ENCODE data around the gene KLHL22. TPM values are rescaled to one million over a fixed set of nuclear protein-coding genes. Genes with fewer than 3 reads are reported as not detected.
A peak's percentile ranks its signal among the peaks of the same experiment; 100 is the strongest.
"Not testable (repeated sequence)": the region's sequence is repeated elsewhere in the genome, so short reads cannot be mapped to it uniquely, and the experiment has no call there.

Gene KLHL22
- polyA plus RNA-seq, 1 donor: 37.0 TPM

DNA sequence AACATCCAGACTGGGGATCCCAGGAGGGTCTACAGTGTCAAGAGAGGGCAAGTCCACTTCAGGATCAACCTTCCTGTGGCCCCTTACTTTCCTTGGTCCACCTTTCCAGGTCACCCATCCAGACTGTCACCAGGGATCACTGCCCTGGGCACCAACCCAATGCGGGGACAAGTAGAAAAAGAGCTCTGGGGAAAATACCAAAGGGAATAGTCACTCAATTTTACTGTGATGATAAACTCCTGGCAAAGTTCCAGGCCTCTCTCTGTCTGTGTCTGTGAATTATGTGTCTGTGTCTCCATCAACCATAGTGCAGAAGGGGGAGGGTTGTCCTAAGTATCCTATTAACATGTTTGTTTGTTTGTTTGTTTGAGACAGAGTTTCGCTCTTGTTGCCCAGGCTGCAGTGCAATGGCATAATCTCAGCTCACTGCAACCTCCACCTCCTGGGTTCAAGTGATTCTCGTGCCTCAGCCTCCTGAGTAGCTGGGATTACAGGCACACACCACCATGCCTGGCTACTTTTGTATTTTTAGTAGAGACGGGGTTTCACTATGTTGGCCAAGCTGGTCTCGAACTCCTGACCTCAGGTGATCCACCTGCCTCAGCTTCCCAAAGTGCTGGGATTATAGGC is 8.8 kb upstream of the KLHL22 start:
- DNase-seq: not testable (repeated sequence)

DNA sequence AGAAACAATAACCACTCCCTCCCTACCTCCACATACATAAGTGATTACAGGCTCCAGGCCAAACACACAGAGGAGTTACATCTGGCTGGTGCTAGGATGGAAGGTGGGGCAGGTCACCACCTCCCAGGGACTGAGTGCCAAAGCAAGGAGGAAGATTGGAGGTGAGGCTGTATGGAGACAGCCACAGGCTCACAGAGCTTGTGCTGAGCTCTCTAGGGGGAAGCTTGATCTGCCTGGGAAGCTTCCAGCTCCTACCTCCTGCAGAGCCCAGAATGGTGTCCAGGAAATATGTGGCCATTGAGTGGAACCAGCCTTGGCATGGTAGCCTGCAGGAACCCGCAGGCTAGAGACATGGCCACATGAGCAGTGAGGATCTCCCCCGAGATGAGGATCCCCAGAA is 8.2 kb upstream of the KLHL22 start:
- DNase-seq: no peak

DNA sequence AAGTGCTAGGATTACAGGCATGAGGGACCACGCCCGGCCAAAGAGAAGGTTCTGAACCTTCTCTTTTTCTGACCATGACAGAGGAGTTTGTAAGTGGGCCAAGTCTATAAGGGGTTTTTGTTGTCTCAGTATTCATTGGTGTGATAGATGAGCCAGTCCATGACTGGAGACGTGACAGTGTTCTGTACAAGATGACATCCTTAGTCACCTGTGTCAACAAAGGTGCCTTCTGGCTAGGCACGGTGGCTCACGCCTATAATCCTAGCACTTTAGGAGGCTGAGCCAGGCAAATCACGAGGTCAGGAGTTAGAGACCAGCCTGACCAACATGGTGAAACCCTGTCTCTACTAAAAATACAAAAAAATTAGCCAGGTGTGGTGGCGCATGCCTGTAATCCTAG is 4.2 kb upstream of the KLHL22 start:
- DNase-seq: no peak

DNA sequence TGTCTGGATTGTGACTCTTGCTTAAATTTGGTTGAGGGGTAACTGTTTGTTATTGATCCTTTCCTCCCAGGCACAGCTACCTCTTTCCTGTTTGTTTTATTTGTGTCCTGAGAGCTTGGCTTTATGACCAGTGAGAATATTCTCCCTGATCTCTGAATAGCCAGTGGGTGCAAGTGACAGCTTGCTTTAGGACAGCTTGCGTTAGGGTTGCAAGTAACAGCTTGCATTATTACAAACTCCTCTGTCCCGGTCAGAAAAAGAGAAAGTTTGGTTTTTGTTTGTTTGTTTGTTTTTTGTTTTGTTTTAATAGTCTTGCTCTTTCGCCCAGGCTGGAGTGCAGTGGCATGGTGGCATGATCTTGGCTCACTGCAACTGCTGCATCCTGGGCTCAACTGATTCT is 3.3 kb upstream of the KLHL22 start:
- DNase-seq: no peak

DNA sequence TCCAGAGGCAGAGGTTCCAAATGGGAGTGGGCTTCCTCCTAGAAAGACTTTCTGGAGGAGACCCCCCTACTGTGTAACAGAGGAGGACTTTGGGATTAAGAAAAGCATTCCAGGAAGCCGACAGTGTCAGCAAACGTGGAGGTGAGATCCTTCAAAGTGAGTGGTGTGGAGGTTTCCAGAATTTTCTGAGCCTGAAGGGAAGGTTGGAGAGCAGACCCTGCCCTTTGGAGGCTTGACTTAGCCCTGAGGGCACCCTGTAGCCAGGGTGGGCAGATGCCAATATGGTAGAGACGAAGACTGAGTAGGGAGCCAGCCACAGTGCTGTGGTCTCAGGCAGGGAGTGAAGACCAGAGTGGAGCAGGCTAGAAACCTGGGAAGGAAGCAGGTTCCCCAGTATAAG is 1.8 kb upstream of the KLHL22 start:
- no peak for DNase-seq

DNA sequence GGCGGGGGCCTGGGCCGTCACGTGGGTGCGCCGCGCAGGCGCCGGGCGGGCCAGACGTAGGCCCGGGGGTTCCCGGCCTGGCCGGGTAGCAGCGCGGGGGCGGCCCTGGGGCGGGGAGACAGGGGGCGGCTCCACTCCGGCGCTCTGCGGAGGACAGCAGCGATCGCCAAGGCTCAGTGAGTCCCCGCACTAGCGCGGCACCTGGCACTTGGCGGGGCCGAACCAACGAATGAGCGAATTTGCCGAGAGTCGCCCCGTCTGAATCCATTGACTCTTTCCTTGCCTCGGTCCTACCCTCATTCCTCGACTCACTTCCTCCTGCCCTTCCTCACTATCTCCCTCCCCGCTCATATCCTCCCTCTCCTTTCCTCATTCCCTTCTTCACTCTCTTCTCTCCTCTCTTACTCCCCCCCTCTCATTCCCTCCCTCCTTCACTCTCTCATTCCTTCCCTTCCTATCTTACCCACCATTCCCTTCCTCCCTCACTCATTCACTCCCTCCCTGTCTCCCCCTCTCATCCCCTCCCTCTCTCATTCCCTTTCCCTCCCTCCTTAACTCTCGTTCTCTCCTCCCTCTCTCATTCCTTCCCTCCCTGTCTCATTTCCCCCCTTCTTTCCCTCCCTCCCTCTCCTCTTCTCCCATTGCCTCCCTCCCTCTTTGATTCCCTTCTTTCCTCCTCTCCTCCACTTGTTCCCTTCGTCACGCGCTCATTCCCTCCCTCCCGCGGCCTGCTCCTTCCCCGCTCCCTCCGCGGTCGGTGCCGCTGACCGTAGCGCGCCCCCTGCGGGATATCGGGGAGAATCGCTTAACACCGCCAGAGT is 476 bp upstream of the KLHL22 start:
- peak; percentile 92 for DNase-seq

DNA sequence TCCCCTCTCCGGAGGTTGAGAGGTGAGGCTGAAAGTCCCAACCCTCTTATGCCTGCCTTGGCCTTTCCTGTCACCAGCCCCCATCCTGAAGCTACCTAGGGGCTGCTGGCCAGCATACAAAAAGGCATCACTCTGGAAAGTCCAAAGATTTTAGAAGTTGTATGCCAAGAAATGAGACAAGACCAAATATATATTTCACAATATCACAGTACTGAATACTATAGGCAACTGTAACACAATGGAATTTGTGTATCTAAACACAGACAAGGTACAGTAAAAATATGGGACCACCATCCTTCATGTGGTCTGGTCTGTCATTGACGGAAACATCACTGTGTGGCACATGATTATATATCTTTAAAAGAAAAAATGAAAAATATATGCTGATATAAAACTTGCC is 4.2 kb downstream of the KLHL22 start:
- no peak for DNase-seq

DNA sequence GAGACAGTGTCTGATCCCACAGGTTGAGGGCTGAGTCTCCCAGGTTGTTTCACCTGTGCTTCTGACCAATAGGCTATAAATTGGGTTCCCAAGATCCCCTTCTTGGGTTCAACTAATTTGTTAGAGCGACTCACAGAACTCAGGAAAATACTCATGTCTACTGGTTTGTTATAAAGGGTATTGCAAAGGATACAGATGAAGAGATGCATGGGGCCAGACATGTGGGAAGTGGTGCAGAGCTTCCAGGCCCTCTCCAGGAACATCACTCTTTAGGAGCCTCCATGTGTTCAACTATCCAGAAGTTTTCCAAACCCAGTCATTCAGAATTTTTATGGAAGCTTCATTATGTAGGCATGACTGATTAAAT is 4.7 kb downstream of the KLHL22 start:
- DNase-seq: no peak

DNA sequence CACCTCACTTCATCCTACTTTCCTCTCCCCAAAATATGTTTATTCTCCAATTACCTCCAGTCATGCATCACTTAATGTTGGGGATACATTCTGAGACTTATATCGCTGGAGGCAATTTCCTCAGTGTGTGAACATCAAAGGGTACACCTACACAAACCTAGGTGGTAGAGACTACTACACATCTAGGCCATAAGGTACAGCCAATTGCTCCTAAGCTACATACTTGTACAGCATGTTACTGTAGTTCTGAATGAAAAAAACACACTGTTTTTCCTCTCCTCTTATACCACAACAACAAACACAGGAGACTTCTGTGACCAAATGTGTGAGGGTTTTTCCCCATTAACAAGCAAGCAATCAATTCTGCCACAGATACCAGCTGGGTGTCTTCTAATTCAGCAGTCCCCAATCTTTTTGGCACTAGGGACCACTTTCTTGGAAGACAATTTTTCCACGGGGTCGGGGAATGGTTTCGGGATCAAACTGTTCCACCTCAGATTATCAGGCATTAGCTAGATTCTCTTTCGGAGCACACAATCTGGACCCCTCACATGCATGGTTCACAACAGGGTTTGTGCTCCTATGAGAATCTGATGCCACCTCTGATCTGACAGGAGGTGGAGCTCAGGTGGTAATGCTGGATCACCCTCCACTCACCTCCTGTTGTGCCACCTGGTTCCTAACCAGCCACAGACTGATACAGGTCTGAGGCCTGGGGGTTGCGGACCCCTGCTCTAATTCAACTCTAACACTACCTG is 5.2 kb downstream of the KLHL22 start:
- DNase-seq: no peak

DNA sequence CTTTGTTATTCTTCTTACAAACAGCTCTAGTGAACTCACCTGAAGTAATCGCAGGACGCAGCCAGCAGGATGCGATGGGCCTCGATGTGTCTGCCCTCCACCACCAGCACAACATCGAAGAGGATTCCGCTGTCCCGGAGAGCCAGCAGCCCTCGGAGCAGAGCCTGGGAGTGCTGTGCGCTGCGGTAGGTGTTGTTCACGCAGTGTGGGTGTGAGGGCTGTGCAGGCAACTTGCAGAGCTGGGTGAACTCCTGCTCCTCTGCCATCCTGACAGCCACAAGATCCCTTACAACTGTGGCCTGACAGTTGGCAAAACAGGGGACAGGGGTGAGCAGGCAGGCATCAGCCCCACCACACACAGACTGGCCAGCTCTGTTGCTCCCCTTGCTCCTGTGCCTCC is 6.6 kb downstream of the KLHL22 start:
- DNase-seq: no peak

DNA sequence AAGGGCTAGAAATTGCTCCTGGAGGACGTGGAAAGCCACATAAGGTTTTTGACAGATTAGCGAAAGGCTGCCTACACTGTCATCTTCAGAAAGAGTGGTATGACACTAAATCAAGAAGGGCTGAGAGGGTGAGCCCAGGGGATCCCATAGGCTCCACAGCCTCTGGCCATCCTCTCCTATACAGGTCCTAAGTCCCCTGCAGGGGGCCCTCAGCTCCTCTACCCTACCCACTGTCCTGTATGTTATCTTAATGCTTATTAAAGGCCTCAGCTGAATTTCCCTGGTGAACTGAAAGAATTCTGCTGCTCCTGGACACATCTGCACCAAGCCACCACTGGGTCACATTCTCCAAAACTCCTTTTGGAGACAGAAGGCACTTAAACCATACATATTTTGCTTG is 7.9 kb downstream of the KLHL22 start:
- no peak for DNase-seq

DNA sequence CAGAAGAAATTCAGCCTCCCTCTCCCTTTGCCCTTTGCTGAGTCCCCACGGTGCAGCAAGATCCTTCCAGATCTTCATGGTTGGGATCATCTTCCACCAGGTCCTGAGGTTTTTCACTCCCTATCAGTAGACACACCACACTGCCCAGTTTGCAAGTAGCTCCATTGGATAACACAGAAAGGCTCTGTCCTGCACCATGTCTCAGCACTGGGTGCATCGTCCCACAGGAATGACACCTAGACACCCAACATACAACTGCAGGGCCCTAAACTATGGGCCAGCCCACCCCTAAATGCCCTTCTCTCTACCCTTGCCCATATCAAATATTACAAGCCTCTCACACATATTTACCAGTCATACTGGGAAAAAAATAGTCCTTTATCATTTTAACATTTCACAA is 9.4 kb downstream of the KLHL22 start:
- DNase-seq: no peak

DNA sequence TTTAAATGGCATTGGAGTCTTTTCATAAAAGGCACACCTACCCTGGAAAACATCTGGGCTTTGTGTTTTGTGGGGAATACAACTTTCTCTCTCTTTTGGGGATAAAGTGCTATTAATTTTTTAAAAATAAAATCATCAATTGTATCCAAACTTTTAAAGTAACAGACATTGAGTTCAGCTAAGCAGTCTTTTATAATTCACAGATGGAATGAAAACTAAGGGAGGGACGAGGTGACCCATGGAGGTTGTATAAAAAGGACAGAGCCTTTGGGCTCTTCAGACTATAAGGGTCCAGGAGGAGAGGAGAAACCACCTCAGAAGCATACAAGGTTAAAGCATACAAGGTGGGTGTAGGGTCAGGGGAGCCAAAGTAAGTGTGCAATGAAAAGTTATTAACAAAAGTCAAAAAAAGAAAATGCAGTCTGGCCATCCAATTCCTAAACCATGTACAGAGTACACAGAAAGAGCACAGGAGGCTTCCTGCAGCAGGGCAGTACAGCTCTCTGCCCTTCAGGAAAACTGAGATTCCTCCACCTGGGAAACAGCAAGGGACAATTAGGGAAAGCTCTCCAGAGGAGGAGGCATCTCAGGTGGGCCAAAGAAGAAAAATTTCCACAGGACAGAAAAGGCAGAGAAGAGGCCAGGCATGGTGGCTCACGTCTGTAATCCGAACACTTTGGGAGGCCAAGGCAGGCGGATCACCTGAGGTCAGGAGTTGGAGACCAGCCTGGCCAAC is 10.5 kb downstream of the KLHL22 start:
- no peak for DNase-seq

DNA sequence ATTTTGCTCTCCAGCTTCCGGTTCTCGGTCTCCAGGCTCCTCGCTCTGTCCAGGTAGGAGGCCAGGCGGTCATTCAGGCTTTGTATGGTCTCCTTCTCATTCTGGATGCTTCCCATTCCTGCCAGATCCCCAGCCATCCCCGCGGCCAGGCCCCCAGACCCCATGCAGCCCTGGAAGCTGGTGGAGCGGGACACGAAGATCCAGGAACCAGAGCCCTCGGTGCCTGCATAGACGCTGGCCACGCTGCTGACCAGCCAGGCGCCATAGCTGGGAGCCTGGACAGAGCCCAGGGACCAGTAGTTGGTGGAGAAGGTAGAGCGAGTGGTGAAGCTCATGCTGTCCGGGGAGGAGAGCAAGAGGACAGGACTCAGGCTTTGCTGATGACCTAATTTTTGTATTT is 11.8 kb downstream of the KLHL22 start:
- DNase-seq: no peak

DNA sequence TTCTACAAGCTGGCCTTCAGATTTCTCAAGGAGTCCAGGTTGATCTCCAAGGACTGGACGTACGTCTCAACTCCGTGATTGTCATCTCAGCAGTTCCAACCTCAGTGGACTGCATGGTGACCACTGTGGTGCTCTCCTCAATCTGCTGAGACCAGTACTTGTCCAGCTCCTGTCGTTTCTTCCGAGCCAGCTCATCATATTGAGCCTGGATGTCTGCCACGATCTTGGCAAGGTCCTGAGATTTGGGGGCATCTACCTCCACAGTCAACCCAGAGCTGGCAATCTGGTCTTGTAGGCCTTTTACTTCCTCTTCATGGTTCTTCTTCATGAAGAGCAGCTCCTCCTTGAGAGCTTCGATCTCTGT is 12.5 kb downstream of the KLHL22 start:
- not testable (repeated sequence) for DNase-seq

DNA sequence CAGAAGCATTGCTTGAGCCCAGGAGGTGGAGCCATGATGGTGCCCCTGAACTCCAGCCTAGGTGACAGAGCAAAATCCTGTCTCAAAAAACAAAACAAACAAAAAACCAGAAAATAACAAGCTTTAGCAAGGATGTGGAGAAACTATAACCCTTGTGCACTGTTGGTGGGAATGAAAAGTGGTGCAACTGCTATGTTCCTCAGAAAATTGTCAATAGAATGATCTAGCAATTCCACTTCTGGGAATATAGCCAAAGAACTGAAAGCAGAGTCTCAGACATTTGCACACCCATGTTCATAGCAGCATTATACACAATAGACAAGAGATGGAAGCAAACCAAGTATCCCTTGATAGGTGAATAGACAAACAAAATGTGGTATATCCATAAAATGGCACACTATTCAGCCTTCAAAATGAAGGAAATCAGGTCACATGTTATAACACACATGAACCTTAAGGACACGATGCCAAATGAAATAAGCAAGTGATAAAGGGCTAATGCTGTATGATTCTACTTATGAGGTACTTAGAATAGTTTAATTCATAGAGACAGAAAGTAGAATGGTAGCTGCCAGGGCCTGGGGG is 15.9 kb downstream of the KLHL22 start:
- no peak for DNase-seq

DNA sequence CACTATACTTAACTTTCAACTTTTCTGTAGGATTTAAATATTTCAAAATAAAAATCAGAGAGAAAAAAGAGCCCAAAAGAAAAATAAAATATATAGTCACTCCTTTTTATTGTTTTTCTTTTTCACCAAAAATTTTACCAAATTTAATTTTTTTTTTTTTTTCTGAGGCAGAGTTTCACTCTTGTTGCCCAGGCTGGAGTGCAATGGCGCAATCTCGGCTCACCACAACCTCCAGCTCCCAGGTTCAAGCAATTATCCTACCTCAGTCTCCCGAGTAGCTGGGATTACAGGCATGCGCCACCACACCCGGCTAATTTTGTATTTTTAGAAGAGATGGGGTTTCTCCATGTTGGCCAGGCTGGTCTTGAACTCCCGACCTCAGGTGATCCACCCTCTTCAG is 17.5 kb downstream of the KLHL22 start:
- not testable (repeated sequence) for DNase-seq

DNA sequence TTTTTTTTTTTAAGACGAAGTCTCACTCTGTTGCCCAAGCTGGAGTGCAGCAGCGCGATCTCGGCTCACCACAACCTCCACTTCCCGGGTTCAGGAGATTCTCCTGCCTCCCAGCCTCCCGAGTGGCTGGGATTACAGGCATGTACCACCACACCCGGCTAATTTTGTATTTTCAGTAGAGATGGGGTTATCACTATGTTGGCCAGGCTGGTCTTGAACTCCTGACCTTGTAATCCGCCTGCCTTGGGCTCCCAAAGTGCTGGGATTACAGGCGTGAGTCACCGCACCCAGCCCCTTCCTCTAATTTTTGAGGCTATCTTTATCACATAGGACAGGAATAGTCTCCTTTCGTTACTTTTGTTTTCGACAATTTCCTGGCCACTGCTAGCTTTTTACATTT is 20.0 kb downstream of the KLHL22 start:
- not testable (repeated sequence) for DNase-seq

DNA sequence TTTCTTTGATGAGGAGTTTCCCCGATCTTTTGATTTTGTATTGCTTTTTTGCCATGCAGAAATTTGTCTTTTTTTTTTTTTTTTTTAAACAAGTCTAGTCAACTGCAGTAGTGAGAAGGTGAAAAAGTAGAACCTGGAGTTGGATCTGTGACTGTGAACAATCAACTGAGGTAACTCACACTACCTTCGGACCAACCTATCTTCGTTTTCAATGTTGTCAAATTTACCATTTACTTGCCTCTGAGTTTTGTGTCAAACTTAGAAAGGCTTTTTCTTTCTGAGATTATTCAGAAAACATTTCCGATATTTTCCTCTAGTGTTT is 20.5 kb downstream of the KLHL22 start:
- DNase-seq: no peak

DNA sequence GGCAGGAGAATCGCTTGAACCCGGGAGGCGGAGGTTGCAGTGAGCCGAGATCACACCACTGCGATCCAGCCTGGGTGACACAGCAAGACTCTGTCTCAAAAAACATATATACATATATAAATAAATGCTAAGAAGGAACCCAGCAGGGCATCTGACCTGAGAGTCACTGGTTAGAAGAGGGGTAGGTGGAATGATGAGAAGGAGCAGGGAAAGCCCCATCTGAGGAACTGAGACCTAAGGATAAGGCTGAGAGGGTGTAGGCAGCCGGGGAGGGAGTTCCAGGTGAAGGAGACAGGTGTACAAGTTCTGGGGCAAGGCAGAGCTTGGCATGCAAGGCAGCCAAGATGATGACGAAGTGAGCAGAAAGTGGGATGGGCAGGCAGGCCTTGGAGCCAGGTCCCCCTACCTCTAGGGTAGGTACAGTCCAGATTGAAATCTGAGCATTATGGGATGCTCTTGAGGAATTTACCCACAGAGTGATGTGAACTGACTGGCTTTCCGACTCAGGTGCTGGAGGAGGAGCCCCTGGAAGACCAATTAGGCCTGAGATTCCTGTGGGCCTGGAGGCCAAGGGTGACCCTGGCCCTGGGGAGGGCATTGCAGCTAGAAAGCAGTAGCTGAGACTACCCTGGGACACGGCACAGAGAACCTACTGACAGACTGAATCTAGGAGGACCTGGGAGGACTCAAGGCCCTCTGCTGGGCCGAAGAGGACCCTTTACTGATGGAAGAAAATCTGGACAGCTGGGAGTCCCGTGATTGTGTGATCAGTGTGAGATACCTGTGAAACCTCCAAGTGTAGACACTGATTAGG is 22.8 kb downstream of the KLHL22 start:
- DNase-seq: no peak

DNA sequence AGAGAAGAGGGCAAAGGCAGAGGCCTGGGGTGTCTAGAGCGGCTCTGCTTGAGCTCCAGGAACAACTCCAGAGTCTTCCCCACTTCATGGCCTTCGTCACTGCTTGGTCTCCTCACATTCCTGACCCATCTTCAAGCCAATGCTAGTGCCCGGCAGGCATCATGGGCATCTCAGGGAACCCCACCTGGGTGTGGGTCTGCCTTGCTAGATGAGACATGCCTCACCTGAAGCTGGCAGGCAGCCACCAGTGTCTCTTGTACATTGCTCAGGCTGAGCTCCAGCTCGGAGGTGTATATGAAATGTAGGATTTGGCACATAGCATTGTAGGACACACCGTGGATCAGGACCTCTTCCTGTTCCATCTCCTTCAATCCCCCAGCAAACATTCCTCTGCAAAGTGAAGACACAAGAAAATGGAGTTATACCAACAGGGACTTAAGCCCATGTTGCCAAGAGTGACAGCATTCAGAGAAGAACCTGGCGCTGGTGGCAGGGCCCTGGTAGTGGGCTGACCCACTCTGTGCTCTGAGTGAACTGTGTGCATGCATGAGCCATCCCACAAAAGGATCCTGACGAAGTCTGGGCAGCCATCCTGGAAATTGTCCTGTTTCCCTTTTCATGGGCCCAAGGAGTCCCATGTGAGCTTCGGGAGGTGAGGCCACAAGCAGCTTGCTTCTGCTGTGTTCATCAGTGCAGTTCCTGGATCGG is 24.3 kb downstream of the KLHL22 start:
- no peak for DNase-seq

Measured in left kidney (tissue), 2 donors.